Posterior vena cava (tissue), 2 donors: ENCODE measurements around the gene KLRC3. TPM values are rescaled to one million over a fixed set of nuclear protein-coding genes. Genes with fewer than 3 reads are reported as not detected.

Source experiments
- total RNA-seq, 2 donors: library from RNA; stranded (reverse); fragmentation: NEBNext Ultra II Directional; extraction: Animal tissue kit (Norgen Biotek cat#: 25700); gene quantifications; one replicate each; pipeline ENCODE4 v1.2.1, GENCODE V29; 2021
- donor health status: DM: yes; HTN: yes; CAD: no.
- donor health status: DM: yes; HTN: yes; CAD: no.

KLRC3 gene
- total RNA-seq, 2 donors from 2014 or later = not detected

Other genes starting within 250 kb of the KLRC3 start
- under 1 TPM in 1 of 2 donors, not detected in 1; 0.71 TPM for gene OLR1, start 248.5 kb downstream of the KLRC3 start, total RNA-seq
- gene TMEM52B, start 241.6 kb downstream of the KLRC3 start, total RNA-seq = not detected
- gene GABARAPL1, start 207.7 kb downstream of the KLRC3 start, total RNA-seq = 10 to 100 TPM; 73.5 to 77.0 TPM
- gene KLRD1, start 112.7 kb downstream of the KLRC3 start, total RNA-seq = 1 to 10 TPM; 4.6 to 4.8 TPM
- gene KLRK1, start 30.6 kb downstream of the KLRC3 start, total RNA-seq = 1 to 10 TPM; 1.4 to 1.9 TPM
- gene KLRC4, start 10.8 kb downstream of the KLRC3 start, total RNA-seq = not detected
- under 1 TPM in 1 of 2 donors, not detected in 1; 0.46 TPM for gene KLRC2, start 15.4 kb upstream of the KLRC3 start, total RNA-seq
- gene KLRC1, start 32.8 kb upstream of the KLRC3 start, total RNA-seq = under 1 TPM in 1 of 2 donors, not detected in 1; 0.38 TPM
- gene EIF2S3B, start 85.3 kb upstream of the KLRC3 start, total RNA-seq = 1 to 10 TPM in 1 of 2 donors, under 1 TPM in 1; 0.33 to 1.2 TPM
- gene MAGOHB, start 193.0 kb upstream of the KLRC3 start, total RNA-seq = 10 to 100 TPM; 19.3 to 21.2 TPM